GM21717 (cell line): Measurements from ENCODE around the gene SPARC.
A peak's percentile ranks its signal among the peaks of the same experiment; 100 is the strongest.
"Not testable (repeated sequence)": the region's sequence is repeated elsewhere in the genome, so short reads cannot be mapped to it uniquely, and the experiment has no call there.

Source experiments
- ATAC-seq: cut with Tn5 transposase; IDR thresholded peaks from one replicate; pipeline ENCODE4 v1.9.1; 2021; ENCODE audit warnings: mild to moderate bottlenecking, moderate library complexity; ENCODE audit not compliant: unreplicated experiment

Gene SPARC

GRCh38 chr5:151686674-151687407 lies at the start of gene SPARC:
TSS of gene SPARC (minus strand) at chr5:151686915. CDS start at chr5:151676188, 10,727 bp downstream.
- ATAC-seq: peak; percentile 73

- ATAC-seq: no peak
These were observed 48.9 kb upstream of the SPARC start for GRCh38 chr5:151735646-151736045.

- ATAC-seq: no peak
These were observed 47.3 kb upstream of the SPARC start for GRCh38 chr5:151734064-151734408.

GRCh38 chr5:151733358-151734063 lies 46.8 kb upstream of the SPARC start:
- no peak for ATAC-seq

GRCh38 chr5:151730381-151730780 lies 43.7 kb upstream of the SPARC start:
- ATAC-seq: no peak

GRCh38 chr5:151729597-151729996 lies 42.9 kb upstream of the SPARC start:
- ATAC-seq: not testable (repeated sequence)

GRCh38 chr5:151724360-151724759 lies 37.6 kb upstream of the SPARC start:
- ATAC-seq: no peak

GRCh38 chr5:151722546-151722945 lies 35.8 kb upstream of the SPARC start:
- ATAC-seq: no peak

GRCh38 chr5:151721812-151722391 lies 35.2 kb upstream of the SPARC start:
- no peak for ATAC-seq

GRCh38 chr5:151721087-151721646 lies 34.5 kb upstream of the SPARC start:
- ATAC-seq: peak; percentile 87

GRCh38 chr5:151720215-151720614 lies 33.5 kb upstream of the SPARC start:
- no peak for ATAC-seq

- ATAC-seq: no peak
These were observed 32.7 kb upstream of the SPARC start for GRCh38 chr5:151719228-151720000.

- ATAC-seq: no peak
These were observed 31.9 kb upstream of the SPARC start for GRCh38 chr5:151718646-151719045.

- no peak for ATAC-seq
These were observed 31.4 kb upstream of the SPARC start for GRCh38 chr5:151718153-151718552.

GRCh38 chr5:151717416-151717815 lies 30.7 kb upstream of the SPARC start:
- ATAC-seq: no peak

- no peak for ATAC-seq
These were observed 22.5 kb upstream of the SPARC start for GRCh38 chr5:151709109-151709735.

- no peak for ATAC-seq
These were observed 21.4 kb upstream of the SPARC start for GRCh38 chr5:151708126-151708525.

- ATAC-seq: no peak
These were observed 20.9 kb upstream of the SPARC start for GRCh38 chr5:151707567-151707966.

- no peak for ATAC-seq
These were observed 20.2 kb upstream of the SPARC start for GRCh38 chr5:151706906-151707305.

GRCh38 chr5:151703780-151704179 lies 17.1 kb upstream of the SPARC start:
- ATAC-seq: no peak

GRCh38 chr5:151703227-151703626 lies 16.5 kb upstream of the SPARC start:
- peak; percentile 89 for ATAC-seq
